MG63 (cell line): ENCODE measurements around the gene RIMS3. TPM values are rescaled to one million over a fixed set of nuclear protein-coding genes. Genes with fewer than 3 reads are reported as not detected.
A peak's percentile ranks its signal among the peaks of the same experiment; 100 is the strongest.

Source experiments
- DNase-seq: peaks from one replicate; pipeline ENCODE4 v3.0.0-alpha.2; 2020
- H3K27me3 ChIP-seq: fragments of 250-450 bp; sonication (Bioruptor Pico); 2 replicates; pipeline ENCODE4 v1.5.1; 2020; ENCODE audit warnings: mild to moderate bottlenecking, moderate library complexity
- H3K36me3 ChIP-seq: fragments of 250-450 bp; sonication (Bioruptor Pico); 2 replicates; pipeline ENCODE4 v1.5.1; 2020; ENCODE audit warnings: mild to moderate bottlenecking, moderate library complexity
- H3K4me3 ChIP-seq: fragments of 250-450 bp; sonication (Bioruptor Pico); 2 replicates; pipeline ENCODE4 v1.5.1; 2020; ENCODE audit warnings: mild to moderate bottlenecking, moderate library complexity
- H3K9me3 ChIP-seq: fragments of 250-450 bp; sonication (Bioruptor Pico); 2 replicates; pipeline ENCODE4 v1.5.1; 2020; ENCODE audit warnings: mild to moderate bottlenecking, moderate library complexity
- total RNA-seq: library from RNA; depleted of rRNA; stranded (reverse); fragments of >200 nt; shearing (Covaris generic); gene quantifications from 2 replicates; pipeline ENCODE4 v1.2.3, GENCODE V29; 2014; ENCODE audit warnings: low replicate concordance

RIMS3 gene
- total RNA-seq, 1 experiment from 2014 or later: 0.82 TPM

- Histone ChIP-seq H3K36me3 (no peaks in the 10 kb centered on the region), H3K4me3 (no peak overlapping the region), H3K9me3 (no peaks in the 10 kb centered on the region), H3K27me3 (no peaks in the 10 kb centered on the region)
- no peak for DNase-seq
These were observed 37.2 kb downstream of the RIMS3 start for GRCh38 chr1:40627987-40628902.

DNA sequence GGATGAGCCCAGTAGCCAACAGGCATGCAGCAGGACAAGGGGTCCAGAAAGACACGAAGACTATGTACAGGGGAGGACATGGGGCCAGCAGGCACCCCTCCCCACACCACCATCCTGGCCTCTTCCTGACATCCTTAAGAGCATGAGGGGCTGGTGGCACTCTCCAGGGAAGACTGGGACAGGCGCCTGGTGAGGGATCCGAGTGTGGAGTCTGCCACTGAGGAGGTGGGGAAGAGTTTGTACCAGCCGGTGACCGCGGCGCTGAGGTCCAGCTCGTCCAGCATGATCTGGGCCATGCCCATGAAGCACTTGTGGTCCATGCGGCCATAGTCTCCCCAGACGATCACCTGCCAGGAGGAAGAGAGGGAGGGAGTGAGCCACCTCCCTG lies 39.1 kb downstream of the RIMS3 start:
- no peak for DNase-seq
- Histone ChIP-seq H3K27me3 (no peaks in the 10 kb centered on the region), H3K36me3 (no peaks in the 10 kb centered on the region)

GRCh38 chr1:40625476-40626382 lies 39.8 kb downstream of the RIMS3 start:
- Histone ChIP-seq H3K4me3 (no peak overlapping the region), H3K9me3 (no peaks in the 10 kb centered on the region), H3K27me3 (no peaks in the 10 kb centered on the region), H3K36me3 (no peaks in the 10 kb centered on the region)
- no peak for DNase-seq

More for the DNA sequence above, 39.1 kb downstream of the RIMS3 start:
- no peak overlapping the region for H3K4me3 ChIP-seq
- H3K9me3 ChIP-seq: no peaks in the 10 kb centered on the region

GRCh38 chr1:40625076-40625475 lies 40.4 kb downstream of the RIMS3 start:
- DNase-seq: no peak
- Histone ChIP-seq H3K4me3 (no peak overlapping the region), H3K36me3 (no peaks in the 10 kb centered on the region), H3K27me3 (no peaks in the 10 kb centered on the region), H3K9me3 (no peaks in the 10 kb centered on the region)

- no peaks in the 10 kb centered on the region for H3K36me3 ChIP-seq
- no peaks in the 10 kb centered on the region for H3K27me3 ChIP-seq
- H3K9me3 ChIP-seq: no peaks in the 10 kb centered on the region; the same call in 1 of the 2 replicates
- H3K4me3 ChIP-seq: no peak overlapping the region
- DNase-seq: no peak
These were observed 42.4 kb downstream of the RIMS3 start for GRCh38 chr1:40622936-40623629.

DNA sequence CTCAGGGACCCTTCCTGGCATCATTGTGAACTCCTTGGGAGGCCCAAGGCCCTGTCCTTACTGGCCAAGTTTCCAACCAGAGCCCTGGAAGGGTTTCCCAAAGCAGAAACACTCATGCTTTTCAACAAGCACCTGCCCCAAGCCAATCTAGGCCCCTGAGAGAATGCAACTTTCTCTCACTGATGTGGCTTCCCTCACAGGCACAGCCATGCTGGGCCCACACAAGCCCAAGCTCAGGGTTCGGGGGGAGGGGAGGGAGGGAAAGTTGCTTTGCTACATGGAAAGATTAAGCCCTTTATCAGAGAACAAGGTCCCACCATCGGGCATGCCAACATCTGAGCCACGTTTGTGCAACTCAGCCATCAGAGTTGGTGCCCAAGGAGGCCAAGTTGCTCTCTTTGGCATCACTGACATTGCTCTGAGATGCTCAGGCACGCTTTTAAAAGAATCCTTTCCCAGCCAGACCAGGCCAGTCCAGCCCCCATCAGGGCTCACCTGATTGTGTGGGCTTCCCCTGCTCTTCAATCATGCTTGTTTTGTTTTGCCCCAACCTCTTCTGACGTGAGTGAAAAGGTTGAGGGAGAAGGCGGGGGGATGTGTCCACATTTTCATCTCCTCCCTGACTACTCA lies 43.5 kb downstream of the RIMS3 start:
- Histone ChIP-seq H3K9me3 (peaks cover 3% of the 10 kb centered on the region; the same call in 1 of the 2 replicates), H3K36me3 (no peaks in the 10 kb centered on the region), H3K27me3 (no peaks in the 10 kb centered on the region), H3K4me3 (no peak overlapping the region)
- no peak for DNase-seq

- no peaks in the 10 kb centered on the region for H3K36me3 ChIP-seq
- H3K4me3 ChIP-seq: no peak overlapping the region
- no peak for DNase-seq
- H3K27me3 ChIP-seq: no peaks in the 10 kb centered on the region
- peaks cover 3% of the 10 kb centered on the region; the same call in 1 of the 2 replicates for H3K9me3 ChIP-seq
These were observed 44.8 kb downstream of the RIMS3 start for GRCh38 chr1:40620586-40621210.

- no peak overlapping the region for H3K4me3 ChIP-seq
- DNase-seq: no peak
- peaks cover 3% of the 10 kb centered on the region; the same call in 1 of the 2 replicates for H3K9me3 ChIP-seq
- H3K27me3 ChIP-seq: no peaks in the 10 kb centered on the region
- no peaks in the 10 kb centered on the region for H3K36me3 ChIP-seq
These were observed 45.3 kb downstream of the RIMS3 start for GRCh38 chr1:40620150-40620549.

- H3K27me3 ChIP-seq: no peaks in the 10 kb centered on the region
- peaks cover 3% of the 10 kb centered on the region; the same call in 1 of the 2 replicates for H3K9me3 ChIP-seq
- H3K4me3 ChIP-seq: no peak overlapping the region
- no peak for DNase-seq
- no peaks in the 10 kb centered on the region for H3K36me3 ChIP-seq
These were observed 47.4 kb downstream of the RIMS3 start for GRCh38 chr1:40618108-40618507.

GRCh38 chr1:40612345-40612831 lies 53.1 kb downstream of the RIMS3 start:
- Histone ChIP-seq H3K36me3 (no peaks in the 10 kb centered on the region), H3K4me3 (no peak overlapping the region), H3K27me3 (no peaks in the 10 kb centered on the region), H3K9me3 (no peaks in the 10 kb centered on the region)
- peak; percentile 30 for DNase-seq

GRCh38 chr1:40610156-40610555 lies 55.3 kb downstream of the RIMS3 start:
- no peak for DNase-seq

GRCh38 chr1:40607921-40608320 lies 57.6 kb downstream of the RIMS3 start:
- DNase-seq: no peak
- Histone ChIP-seq H3K4me3 (no peak overlapping the region), H3K9me3 (no peaks in the 10 kb centered on the region), H3K36me3 (no peaks in the 10 kb centered on the region), H3K27me3 (no peaks in the 10 kb centered on the region)

More at GRCh38 chr1:40610156-40610555, 55.3 kb downstream of the RIMS3 start:
- Histone ChIP-seq H3K36me3 (no peaks in the 10 kb centered on the region), H3K9me3 (no peaks in the 10 kb centered on the region), H3K4me3 (no peak overlapping the region), H3K27me3 (no peaks in the 10 kb centered on the region)

GRCh38 chr1:40606978-40607377 lies 58.5 kb downstream of the RIMS3 start:
- Histone ChIP-seq H3K36me3 (no peaks in the 10 kb centered on the region), H3K27me3 (no peaks in the 10 kb centered on the region; the same call in 1 of the 2 replicates), H3K4me3 (no peak overlapping the region), H3K9me3 (no peaks in the 10 kb centered on the region)
- DNase-seq: no peak

DNA sequence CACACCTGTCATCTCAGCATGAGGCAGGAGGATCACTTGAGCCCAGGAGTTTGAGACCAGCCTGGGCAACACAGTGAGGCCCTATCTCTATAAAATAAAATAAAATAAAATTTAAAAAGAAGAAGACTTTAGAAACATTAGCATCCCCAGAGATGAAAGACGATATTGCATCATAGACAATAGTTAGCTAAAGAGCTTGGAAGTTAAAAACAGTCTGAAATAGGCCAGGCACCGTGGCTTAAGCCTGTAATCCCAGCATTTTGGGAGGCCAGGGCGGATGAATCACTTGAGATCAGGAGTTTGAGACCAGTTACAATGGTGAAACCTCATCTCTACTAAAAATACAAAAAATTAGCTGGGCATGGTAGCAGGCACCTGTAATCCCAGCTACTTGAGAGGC lies 59.3 kb downstream of the RIMS3 start:
- no peak for DNase-seq
- Histone ChIP-seq H3K9me3 (no peaks in the 10 kb centered on the region), H3K27me3 (no peaks in the 10 kb centered on the region; the same call in 1 of the 2 replicates), H3K36me3 (no peaks in the 10 kb centered on the region), H3K4me3 (no peak overlapping the region)

GRCh38 chr1:40599926-40600325 lies 65.6 kb downstream of the RIMS3 start:
- Histone ChIP-seq H3K4me3 (no peak overlapping the region), H3K27me3 (peaks cover 9% of the 10 kb centered on the region), H3K36me3 (no peaks in the 10 kb centered on the region), H3K9me3 (no peaks in the 10 kb centered on the region)
- DNase-seq: no peak

DNA sequence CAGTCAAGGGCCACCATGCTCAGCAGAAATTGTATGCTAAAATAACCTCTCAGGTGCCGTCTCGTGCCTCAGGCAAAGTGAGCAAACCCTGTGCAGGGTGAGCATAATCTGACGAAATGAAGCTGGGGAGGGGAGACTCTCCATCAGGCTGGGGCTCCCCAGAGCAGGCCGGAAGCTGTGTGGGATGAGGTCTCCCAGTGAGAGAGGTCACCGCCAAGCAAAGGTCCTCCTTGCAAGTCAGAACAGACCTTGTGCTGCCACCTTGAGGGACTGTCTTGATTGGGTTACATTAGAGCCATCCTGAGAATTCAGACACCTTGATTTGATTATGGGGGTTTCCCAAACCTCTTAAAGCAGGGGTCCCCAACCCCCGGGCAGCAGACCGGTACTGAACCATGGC lies 69.9 kb downstream of the RIMS3 start:
- Histone ChIP-seq H3K36me3 (no peaks in the 10 kb centered on the region), H3K9me3 (no peaks in the 10 kb centered on the region), H3K4me3 (no peak overlapping the region), H3K27me3 (peaks cover 9% of the 10 kb centered on the region; the same call in 1 of the 2 replicates)
- DNase-seq: no peak
